Activated CD8-positive, alpha-beta memory T cell treated with anti-CD3 and anti-CD28 coated beads for 48 hours (primary cell): Measurements from ENCODE around the gene CDK5R2.

Source experiments
- DNase-seq, 3 experiments: peaks; one replicate each; pipeline ENCODE4 v3.0.0-alpha.2; 2020; ENCODE audit warnings: low read depth in 2 of 3, low spot score in 2 of 3

CDK5R2 gene

DNA sequence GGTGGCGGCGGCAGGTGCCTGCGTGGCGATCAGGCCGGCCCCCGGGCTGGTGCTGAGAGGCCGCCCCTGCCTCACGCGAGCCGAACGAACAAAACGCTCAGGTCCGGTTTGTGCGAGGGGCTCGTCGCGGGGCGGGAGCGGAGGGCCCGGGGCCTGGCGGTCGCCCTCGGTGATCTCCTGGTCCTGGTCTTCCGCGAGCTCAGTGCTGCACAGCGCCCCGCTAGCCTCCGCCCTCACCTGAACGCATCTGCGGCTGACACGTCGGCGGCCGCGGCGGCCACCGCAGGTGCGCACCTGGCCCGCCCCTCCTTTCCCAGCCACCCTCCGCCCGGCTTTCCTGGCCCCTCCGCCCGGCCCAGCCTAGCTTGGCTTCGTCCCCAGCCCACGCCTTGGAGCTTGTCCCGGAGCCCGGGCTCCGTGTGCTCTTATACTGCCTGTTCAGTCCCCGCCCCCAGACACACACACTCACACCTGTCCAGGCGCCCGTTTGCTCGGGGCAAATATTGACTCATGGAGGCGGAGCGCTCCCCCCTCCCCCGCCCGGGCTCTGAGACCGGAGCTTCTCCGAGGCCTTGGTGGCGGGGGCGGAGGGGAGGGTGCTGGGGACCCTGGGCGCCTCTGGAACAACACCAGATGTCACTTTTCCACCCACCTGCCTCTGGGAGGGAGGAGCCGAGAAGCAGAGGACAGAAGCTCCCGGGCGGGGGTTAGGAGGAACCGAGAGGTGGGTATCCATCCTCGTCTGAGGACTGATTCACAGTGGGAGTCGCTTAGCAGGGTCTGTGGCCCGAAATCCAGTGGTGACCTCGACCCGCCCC lies 42.3 kb downstream of the CDK5R2 start:
- DNase-seq = no peak

DNA sequence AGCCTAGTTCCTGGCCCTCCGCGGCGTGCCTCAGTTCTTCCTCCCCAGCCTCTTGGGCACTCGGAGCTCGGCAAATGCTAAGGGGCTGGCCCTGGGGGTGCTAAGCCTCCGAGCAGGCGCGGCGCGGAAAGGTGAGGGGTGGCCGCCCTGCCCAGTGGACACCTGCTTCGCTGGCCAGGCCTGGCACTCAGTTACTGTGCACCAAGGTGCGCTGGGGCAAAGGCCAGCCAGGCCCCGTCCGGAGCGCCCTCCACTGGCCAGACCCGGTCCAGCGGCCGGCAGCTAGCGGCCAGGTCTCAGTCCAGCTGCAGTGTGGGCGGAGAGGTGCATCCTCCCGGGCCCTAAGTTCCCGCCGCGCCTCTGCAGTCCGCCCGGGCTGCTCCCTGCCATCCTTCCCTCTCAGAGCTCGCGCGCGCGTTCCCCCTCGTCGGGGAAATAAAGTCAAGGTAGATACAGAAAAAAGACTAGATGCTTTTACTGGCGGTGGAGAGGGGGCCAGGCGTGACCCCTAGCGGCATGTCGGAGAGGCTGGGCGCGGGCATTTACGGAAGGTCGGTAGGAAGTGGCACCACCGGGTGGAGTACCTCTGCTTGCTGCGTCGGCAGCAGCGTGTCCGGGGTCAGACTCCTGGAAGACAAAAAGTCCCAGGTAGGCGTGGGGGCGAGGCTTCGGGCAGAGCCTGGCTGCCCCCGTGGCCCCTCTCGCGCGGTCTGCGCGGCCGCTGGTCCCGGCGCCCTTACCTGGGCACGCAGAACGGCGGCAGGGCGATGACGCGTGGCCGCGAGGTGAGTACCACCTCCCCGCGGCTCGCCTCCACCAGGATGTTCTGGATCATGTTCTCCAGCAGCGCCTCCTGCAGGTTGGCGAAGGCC lies 43.2 kb downstream of the CDK5R2 start:
- DNase-seq = no peak

DNA sequence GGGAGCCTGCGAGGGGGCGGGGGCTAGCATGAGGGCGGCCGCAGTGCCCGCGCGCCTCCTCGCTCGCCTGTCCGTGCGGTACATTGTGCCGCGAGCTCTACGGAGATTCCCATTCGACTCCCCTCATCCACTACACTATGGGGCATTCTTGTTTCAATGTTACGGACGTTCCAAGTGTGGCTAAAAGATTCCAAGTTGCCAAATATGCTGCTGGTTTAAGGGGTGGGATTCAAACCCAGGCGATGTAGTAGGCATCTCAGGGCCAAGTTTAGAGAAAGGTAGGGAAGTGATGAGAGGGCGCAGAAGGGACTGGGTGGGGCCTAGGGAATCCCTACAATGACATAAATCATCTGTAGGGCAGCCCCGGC lies 43.8 kb downstream of the CDK5R2 start:
- DNase-seq = no peak

DNA sequence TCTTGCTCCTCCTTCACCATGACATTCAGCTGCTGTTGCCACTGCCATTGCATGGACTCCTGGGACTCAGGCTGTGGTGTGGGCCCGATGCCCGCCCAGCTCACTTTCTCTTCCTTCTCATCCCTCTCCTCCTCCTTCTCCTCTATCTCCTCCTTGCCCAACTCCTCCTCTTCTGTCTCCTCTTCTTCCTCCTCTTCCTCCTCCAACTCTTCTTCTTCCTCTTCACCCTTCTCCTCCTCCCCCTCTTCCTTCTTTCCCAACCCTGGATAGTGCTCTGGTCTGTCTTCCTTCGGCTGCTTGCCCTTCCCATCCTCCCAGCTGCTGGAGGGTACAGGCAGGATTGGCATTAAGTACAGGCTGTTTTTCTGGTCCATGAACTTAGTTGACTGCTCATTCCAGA lies 44.5 kb downstream of the CDK5R2 start:
- no peak for DNase-seq

DNA sequence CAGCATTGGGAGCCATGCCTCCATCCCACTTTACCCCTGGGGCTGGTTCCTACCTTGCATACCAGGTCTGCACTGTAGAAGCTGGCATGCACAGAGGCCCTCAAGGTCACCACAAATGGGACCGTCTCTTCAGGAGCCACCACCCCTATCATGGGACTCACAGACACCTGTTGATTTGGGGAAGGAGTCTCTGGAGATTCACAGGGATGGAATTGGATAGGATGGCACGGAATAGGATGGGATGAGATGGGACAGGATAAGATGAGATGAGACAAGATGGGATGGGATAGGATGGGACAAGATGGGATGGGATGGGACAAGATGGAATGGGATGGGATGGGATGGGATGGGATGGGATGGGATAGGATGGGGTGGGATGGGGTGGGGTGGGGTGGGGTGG lies 49.8 kb downstream of the CDK5R2 start:
- DNase-seq = no peak

DNA sequence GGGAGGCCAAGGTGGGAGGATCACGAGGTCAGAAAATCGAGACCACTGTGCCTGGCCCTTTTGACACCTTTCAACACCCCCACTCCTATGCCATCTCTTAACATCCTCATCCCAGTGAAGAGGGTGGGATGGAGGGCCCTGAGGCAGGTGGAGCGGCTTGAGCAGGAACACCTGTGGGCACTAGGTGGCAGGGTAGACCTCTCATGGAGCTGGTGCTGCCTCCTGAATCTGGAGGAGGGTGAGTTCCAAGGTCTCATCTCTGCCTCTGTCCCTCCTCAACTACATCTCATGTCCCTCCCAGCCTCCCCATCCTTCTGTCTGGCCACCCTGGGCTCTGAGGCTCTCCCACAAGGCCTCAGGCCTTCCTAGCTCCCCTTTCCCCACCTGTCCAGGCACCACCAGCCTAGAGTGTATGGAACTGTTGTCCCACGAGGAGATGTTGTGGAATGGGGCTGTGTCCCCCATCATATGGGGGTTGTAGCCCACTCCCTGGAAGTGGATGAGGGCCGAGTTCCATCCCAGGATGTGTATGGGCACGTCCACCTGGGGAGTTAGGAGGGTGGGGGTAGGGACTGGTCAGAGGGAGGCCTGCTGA lies 50.8 kb downstream of the CDK5R2 start:
- no peak for DNase-seq

DNA sequence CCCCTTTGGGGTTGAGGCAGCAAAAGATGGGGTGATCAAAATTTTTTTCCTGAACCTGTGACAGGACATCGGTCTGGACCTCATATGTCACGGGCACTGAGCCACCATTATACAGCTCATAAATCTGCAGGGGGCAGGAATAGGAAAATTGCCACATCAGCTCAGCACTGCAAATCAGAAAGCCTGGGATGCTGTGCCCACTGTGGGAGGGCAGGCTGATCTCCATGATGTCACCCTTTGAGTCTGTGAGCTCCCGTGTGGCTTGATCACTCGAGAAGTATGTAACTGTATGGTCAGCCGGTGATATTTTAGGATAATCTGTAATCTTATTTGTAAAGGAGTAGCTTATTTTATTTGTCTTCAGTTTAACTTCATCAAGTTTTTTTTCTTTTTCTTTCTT lies 51.4 kb downstream of the CDK5R2 start:
- no peak for DNase-seq
